PC-3 (cell line): ENCODE data around the gene GNG11.

ENCODE experiments used
- EZH2 ChIP-seq: fragments of 300-600 bp; sonication (generic); IDR thresholded peaks from one replicate; pipeline ENCODE4 v1.6.1; 2017; ENCODE audit warnings: antibody characterized with exemption, mild to moderate bottlenecking, low read length; ENCODE audit not compliant: unreplicated experiment
- TF ChIP-seq, protein P1 (sequence below): fragments of 300-600 bp; sonication (generic); conservative IDR thresholded peaks from 2 replicates; pipeline ENCODE4 v1.5.1; 2017; ENCODE audit warnings: antibody characterized with exemption, low read depth, mild to moderate bottlenecking, low read length

GRCh38 chr7:93923942-93924341 is 2.4 kb downstream of the GNG11 start:
- TF ChIP-seq, protein P1, sequence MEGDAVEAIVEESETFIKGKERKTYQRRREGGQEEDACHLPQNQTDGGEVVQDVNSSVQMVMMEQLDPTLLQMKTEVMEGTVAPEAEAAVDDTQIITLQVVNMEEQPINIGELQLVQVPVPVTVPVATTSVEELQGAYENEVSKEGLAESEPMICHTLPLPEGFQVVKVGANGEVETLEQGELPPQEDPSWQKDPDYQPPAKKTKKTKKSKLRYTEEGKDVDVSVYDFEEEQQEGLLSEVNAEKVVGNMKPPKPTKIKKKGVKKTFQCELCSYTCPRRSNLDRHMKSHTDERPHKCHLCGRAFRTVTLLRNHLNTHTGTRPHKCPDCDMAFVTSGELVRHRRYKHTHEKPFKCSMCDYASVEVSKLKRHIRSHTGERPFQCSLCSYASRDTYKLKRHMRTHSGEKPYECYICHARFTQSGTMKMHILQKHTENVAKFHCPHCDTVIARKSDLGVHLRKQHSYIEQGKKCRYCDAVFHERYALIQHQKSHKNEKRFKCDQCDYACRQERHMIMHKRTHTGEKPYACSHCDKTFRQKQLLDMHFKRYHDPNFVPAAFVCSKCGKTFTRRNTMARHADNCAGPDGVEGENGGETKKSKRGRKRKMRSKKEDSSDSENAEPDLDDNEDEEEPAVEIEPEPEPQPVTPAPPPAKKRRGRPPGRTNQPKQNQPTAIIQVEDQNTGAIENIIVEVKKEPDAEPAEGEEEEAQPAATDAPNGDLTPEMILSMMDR = no peak
- TF ChIP-seq EZH2 = no peak
